ENCODE measurements around the gene PTPRD.

Gene PTPRD

GRCh38 chr9:8684978-8685708 lies 1927.7 kb downstream of the PTPRD start:
- DNase-seq (ENCODE audit: low read depth in 2 of 2), result no peak

GRCh38 chr9:8683496-8683895 lies 1929.3 kb downstream of the PTPRD start:
- no peak for DNase-seq (ENCODE audit: low read depth in 2 of 2)

- DNase-seq (ENCODE audit: low read depth in 2 of 2), result no peak
Measured at GRCh38 chr9:8680658-8681057, 1932.1 kb downstream of the PTPRD start.

GRCh38 chr9:8680157-8680556 lies 1932.6 kb downstream of the PTPRD start:
- DNase-seq (ENCODE audit: low read depth in 2 of 2), result no peak

- no peak for DNase-seq (ENCODE audit: low read depth in 2 of 2)
Measured at GRCh38 chr9:8679371-8679822, 1933.4 kb downstream of the PTPRD start.

- DNase-seq (ENCODE audit: low read depth in 2 of 2), result no peak
Measured at GRCh38 chr9:8677741-8678140, 1935.1 kb downstream of the PTPRD start.

- DNase-seq (ENCODE audit: low read depth in 2 of 2), result no peak
Measured at GRCh38 chr9:8674536-8674935, 1938.3 kb downstream of the PTPRD start.

- no peak for DNase-seq (ENCODE audit: low read depth in 2 of 2)
Measured at GRCh38 chr9:8673830-8674229, 1939.0 kb downstream of the PTPRD start.

GRCh38 chr9:8670751-8671150 lies 1942.1 kb downstream of the PTPRD start:
- DNase-seq (ENCODE audit: low read depth in 2 of 2), result no peak

- no peak for DNase-seq (ENCODE audit: low read depth in 2 of 2)
Measured at GRCh38 chr9:8668751-8669150, 1944.1 kb downstream of the PTPRD start.

GRCh38 chr9:8668231-8668630 lies 1944.6 kb downstream of the PTPRD start:
- no peak for DNase-seq (ENCODE audit: low read depth in 2 of 2)

GRCh38 chr9:8666060-8666459 lies 1946.7 kb downstream of the PTPRD start:
- no peak for DNase-seq (ENCODE audit: low read depth in 2 of 2)

- DNase-seq (ENCODE audit: low read depth in 2 of 2), result no peak
Measured at GRCh38 chr9:8660383-8660782, 1952.4 kb downstream of the PTPRD start.

GRCh38 chr9:8659108-8659507 lies 1953.7 kb downstream of the PTPRD start:
- DNase-seq (ENCODE audit: low read depth in 2 of 2), result no peak

GRCh38 chr9:8655071-8655470 lies 1957.7 kb downstream of the PTPRD start:
- DNase-seq (ENCODE audit: low read depth in 2 of 2), result no peak

- DNase-seq (ENCODE audit: low read depth in 2 of 2), result no peak
Measured at GRCh38 chr9:8653855-8654254, 1958.9 kb downstream of the PTPRD start.

GRCh38 chr9:8653111-8653510 lies 1959.7 kb downstream of the PTPRD start:
- no peak for DNase-seq (ENCODE audit: low read depth in 2 of 2)

GRCh38 chr9:8652255-8652654 lies 1960.5 kb downstream of the PTPRD start:
- no peak for DNase-seq (ENCODE audit: low read depth in 2 of 2)

- DNase-seq (ENCODE audit: low read depth in 2 of 2), result no peak
Measured at GRCh38 chr9:8651846-8652215, 1961.0 kb downstream of the PTPRD start.

GRCh38 chr9:8651070-8651845 lies 1961.5 kb downstream of the PTPRD start:
- DNase-seq (ENCODE audit: low read depth in 2 of 2), result no peak

GRCh38 chr9:8649807-8650206 lies 1963.0 kb downstream of the PTPRD start:
- DNase-seq (ENCODE audit: low read depth in 2 of 2), result no peak

- DNase-seq (ENCODE audit: low read depth in 2 of 2), result no peak
Measured at GRCh38 chr9:8649160-8649559, 1963.6 kb downstream of the PTPRD start.

GRCh38 chr9:8648271-8648845 lies 1964.4 kb downstream of the PTPRD start:
- DNase-seq (ENCODE audit: low read depth in 2 of 2), result no peak

All from activated CD8-positive, alpha-beta memory T cell treated with anti-CD3 and anti-CD28 coated beads for 4 hours (primary cell).